Measurements from ENCODE around the gene NHERF2.

Gene NHERF2

GRCh38 chr16:2072926-2073325 lies 46.2 kb downstream of the NHERF2 start:
- DNase-seq = no peak
- Histone ChIP-seq H4K20me1 (ENCODE audit: insufficient read depth, low read length) (no peaks in the 10 kb centered on the region), H3K27me3 (replicated peaks; ENCODE audit: insufficient read depth, low read length) (no peaks in the 10 kb centered on the region)

DNA sequence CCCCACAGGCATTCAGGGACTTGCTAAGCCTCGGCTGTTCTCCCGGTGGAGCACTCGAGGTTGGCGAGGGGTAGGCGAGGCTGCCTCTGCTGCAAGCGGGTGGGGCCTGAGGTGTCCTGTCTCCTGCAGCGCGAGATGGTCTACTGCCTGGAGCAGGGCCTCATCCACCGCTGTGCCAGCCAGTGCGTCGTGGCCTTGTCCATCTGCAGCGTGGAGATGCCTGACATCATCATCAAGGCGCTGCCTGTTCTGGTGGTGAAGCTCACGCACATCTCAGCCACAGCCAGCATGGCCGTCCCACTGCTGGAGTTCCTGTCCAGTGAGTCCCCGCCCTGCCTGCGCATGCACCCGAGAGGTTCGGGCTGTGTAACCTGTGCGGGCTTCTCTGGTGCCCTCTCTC lies 47.4 kb downstream of the NHERF2 start:
- H3K4me1 ChIP-seq (ENCODE audit: low read length) = no peaks in the 10 kb centered on the region
- no peaks in the 10 kb centered on the region for H3K27me3 ChIP-seq (replicated peaks; ENCODE audit: insufficient read depth, low read length)
- no peak for DNase-seq
- H3K4me3 ChIP-seq (ENCODE audit: low read length) = no peak overlapping the region
- TF ChIP-seq EZH2phosphoT487 (IDR thresholded peaks at IDR 0.05; ENCODE audit: low read length) (no peak), EZH2 (optimal IDR thresholded peaks at IDR 0.05; ENCODE audit: low read depth, low read length) (no peak), CTCF (IDR thresholded peaks at IDR 0.05; ENCODE audit: low read length) (no peak)
- no peak overlapping the region for H3K27ac ChIP-seq (ENCODE audit: low read length)
- H2AFZ ChIP-seq (ENCODE audit: low read length) = no peak overlapping the region
- no peak overlapping the region for H3K9ac ChIP-seq (ENCODE audit: low read length)
- H4K20me1 ChIP-seq (ENCODE audit: insufficient read depth, low read length) = no peaks in the 10 kb centered on the region
- no peaks in the 10 kb centered on the region for H3K9me3 ChIP-seq (replicated peaks; ENCODE audit: insufficient read depth, low read length)
- H3K9me2 ChIP-seq (replicated peaks; ENCODE audit: insufficient read depth, low read length) = no peaks in the 10 kb centered on the region
- H3F3A ChIP-seq (ENCODE audit: insufficient read depth, low read length) = no peaks in the 10 kb centered on the region
- no peaks in the 10 kb centered on the region for H3K79me2 ChIP-seq (ENCODE audit: low read length)
- no peaks in the 10 kb centered on the region for H3K36me3 ChIP-seq (replicated peaks; ENCODE audit: insufficient read depth, low read length)
- no peak overlapping the region for H3K4me2 ChIP-seq (ENCODE audit: low read depth, low read length)

More at GRCh38 chr16:2072926-2073325, 46.2 kb downstream of the NHERF2 start:
- Histone ChIP-seq H3F3A (ENCODE audit: insufficient read depth, low read length) (no peaks in the 10 kb centered on the region), H3K9me3 (replicated peaks; ENCODE audit: insufficient read depth, low read length) (no peaks in the 10 kb centered on the region), H3K27ac (ENCODE audit: low read length) (no peak overlapping the region), H3K4me1 (ENCODE audit: low read length) (no peaks in the 10 kb centered on the region), H3K9me2 (replicated peaks; ENCODE audit: insufficient read depth, low read length) (no peaks in the 10 kb centered on the region), H3K9ac (ENCODE audit: low read length) (no peak overlapping the region), H3K36me3 (replicated peaks; ENCODE audit: insufficient read depth, low read length) (no peaks in the 10 kb centered on the region), H3K79me2 (ENCODE audit: low read length) (no peaks in the 10 kb centered on the region), H3K4me2 (ENCODE audit: low read depth, low read length) (no peak overlapping the region), H2AFZ (ENCODE audit: low read length) (no peak overlapping the region), H3K4me3 (ENCODE audit: low read length) (no peak overlapping the region)
- TF ChIP-seq EZH2phosphoT487 (IDR thresholded peaks at IDR 0.05; ENCODE audit: low read length) (no peak), EZH2 (optimal IDR thresholded peaks at IDR 0.05; ENCODE audit: low read depth, low read length) (no peak), CTCF (IDR thresholded peaks at IDR 0.05; ENCODE audit: low read length) (no peak)

DNA sequence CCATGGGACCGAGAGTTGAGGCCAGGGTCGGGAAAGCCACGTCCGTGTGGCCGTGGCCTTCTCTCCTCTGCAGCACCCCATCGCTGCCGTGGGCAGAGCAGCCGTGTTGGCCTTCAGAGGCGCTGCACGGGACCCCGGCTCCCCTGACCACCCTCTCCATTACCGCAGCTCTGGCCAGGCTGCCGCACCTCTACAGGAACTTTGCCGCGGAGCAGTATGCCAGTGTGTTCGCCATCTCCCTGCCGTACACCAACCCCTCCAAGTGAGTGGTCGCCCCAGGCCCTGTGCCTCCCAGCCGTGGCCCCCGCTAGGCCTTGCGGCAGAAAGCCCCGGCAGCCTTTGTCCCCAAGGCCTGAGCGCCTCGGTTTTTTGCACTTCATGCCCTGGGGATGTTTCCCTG lies 48.9 kb downstream of the NHERF2 start:
- Histone ChIP-seq H3K9me2 (replicated peaks; ENCODE audit: insufficient read depth, low read length) (no peaks in the 10 kb centered on the region), H3K4me3 (ENCODE audit: low read length) (no peak overlapping the region), H2AFZ (ENCODE audit: low read length) (no peak overlapping the region), H3F3A (ENCODE audit: insufficient read depth, low read length) (no peaks in the 10 kb centered on the region), H4K20me1 (ENCODE audit: insufficient read depth, low read length) (no peaks in the 10 kb centered on the region), H3K36me3 (replicated peaks; ENCODE audit: insufficient read depth, low read length) (no peaks in the 10 kb centered on the region), H3K79me2 (ENCODE audit: low read length) (no peaks in the 10 kb centered on the region), H3K9ac (ENCODE audit: low read length) (no peak overlapping the region), H3K9me3 (replicated peaks; ENCODE audit: insufficient read depth, low read length) (no peaks in the 10 kb centered on the region), H3K27ac (ENCODE audit: low read length) (no peak overlapping the region), H3K27me3 (replicated peaks; ENCODE audit: insufficient read depth, low read length) (no peaks in the 10 kb centered on the region), H3K4me2 (ENCODE audit: low read depth, low read length) (no peak overlapping the region), H3K4me1 (ENCODE audit: low read length) (no peaks in the 10 kb centered on the region)
- TF ChIP-seq EZH2phosphoT487 (IDR thresholded peaks at IDR 0.05; ENCODE audit: low read length) (no peak), EZH2 (optimal IDR thresholded peaks at IDR 0.05; ENCODE audit: low read depth, low read length) (no peak), CTCF (IDR thresholded peaks at IDR 0.05; ENCODE audit: low read length) (no peak)
- DNase-seq = no peak
